Dermis microvascular lymphatic vessel endothelial cell (primary cell): ENCODE measurements around the gene NCOR2. TPM values are rescaled to one million over a fixed set of nuclear protein-coding genes. Genes with fewer than 3 reads are reported as not detected.

Experiments used
- DNase-seq, 2 donors: peaks; one replicate each; pipeline versions ENCODE4 v3.0.0 to v3.0.0-alpha.2; 2010; ENCODE audit warnings: low read depth in 2 of 2
- total RNA-seq: library from RNA; depleted of rRNA; stranded (reverse); fragments of >200 nt; gene quantifications from 2 replicates; pipeline ENCODE4 v1.2.1, GENCODE V29; 2014

Gene NCOR2
- total RNA-seq, 1 donor from 2014 or later = 10.0 TPM

DNA sequence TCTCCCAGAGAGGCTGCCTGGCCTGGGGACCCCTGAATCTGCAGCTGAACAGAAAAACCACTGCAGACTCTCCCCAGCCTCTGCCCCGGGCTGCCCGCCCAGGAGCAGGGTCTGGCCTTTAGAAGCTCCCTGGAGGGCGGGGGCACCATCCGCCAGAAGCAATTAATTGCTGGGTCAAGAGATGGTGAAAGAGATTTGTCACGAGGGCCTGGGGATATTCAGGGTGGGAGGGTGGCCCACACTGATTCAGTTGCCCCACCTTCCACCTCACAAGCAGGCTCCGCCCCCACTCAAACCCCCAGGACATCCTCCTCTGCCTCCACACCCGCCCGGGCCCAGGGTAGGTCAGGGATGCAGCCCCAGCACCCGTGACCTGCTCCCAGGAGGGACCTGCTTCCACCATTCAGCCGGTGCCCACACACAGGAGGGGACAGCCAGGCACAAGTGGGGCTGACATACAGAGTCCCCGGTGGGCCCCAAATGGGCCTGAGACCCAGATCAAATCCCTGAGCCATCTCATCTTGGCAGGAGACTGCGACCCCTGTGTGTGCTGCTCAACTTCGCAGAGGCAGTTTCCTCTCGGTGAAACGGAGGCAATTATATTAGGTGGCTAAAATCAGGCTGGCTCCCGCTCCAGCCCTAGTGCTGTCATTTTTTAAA is 23.0 kb downstream of the NCOR2 start:
- DNase-seq = no peak

DNA sequence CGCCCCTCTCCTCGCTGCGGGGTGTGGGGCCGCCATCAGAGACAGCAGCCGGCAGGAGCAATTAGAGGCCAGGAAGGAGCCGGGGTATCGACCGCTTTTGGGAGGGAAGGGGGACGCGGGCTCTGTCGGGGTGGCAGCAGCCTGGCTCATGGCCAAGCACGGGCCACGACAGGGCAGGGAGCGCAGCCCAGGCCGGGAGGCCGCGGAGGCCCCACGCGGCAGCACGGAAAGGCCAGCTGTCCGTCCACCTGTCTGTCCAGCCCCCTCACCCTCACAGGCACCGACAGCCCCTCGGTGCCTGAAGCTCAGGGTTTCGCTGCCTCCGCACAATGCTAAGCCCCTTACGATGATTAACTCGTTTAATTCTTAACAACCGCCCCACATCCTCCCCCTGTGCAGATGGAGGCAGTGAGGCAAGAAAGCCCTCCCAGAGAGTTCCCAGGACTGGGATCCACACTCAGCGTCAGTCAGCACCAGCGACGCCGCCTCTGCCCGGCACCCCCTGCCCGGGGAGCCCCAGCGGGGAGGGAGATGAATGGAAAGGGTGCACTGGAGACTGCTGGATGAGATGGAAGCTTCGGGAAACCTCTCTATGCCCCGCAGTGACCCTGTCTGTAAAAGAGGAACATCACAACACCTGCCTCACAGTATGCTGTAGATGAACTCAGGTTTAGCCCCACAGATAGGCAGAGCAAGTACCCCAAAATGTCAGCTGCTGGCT is 23.7 kb downstream of the NCOR2 start:
- no peak for DNase-seq

DNA sequence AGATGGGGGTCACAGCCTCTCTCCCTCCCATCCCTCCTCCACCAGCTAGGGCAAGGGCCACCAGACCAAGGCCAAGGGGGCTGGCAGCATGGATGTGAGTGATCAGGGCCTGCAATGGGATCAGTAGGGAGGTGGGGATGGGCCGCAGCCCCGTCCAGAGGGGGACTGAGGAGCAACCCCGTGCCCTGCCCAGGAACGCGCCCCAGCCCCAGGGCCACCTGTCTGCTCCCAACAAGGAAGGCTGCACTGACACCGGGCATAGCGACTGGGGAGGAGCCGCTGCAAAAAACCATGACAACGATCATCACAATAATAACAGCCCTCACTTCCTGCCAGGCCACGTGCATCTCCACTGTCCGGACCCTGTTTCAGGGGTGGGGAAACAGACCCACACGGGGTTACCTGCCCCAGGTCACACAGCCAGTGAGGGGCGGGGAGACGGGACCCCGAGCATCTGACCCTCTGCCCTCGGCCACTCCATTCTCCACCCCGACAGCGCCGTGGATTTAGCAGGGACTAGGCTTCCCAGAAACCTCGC is 24.3 kb downstream of the NCOR2 start:
- peak; percentile 74 to 84 for DNase-seq

DNA sequence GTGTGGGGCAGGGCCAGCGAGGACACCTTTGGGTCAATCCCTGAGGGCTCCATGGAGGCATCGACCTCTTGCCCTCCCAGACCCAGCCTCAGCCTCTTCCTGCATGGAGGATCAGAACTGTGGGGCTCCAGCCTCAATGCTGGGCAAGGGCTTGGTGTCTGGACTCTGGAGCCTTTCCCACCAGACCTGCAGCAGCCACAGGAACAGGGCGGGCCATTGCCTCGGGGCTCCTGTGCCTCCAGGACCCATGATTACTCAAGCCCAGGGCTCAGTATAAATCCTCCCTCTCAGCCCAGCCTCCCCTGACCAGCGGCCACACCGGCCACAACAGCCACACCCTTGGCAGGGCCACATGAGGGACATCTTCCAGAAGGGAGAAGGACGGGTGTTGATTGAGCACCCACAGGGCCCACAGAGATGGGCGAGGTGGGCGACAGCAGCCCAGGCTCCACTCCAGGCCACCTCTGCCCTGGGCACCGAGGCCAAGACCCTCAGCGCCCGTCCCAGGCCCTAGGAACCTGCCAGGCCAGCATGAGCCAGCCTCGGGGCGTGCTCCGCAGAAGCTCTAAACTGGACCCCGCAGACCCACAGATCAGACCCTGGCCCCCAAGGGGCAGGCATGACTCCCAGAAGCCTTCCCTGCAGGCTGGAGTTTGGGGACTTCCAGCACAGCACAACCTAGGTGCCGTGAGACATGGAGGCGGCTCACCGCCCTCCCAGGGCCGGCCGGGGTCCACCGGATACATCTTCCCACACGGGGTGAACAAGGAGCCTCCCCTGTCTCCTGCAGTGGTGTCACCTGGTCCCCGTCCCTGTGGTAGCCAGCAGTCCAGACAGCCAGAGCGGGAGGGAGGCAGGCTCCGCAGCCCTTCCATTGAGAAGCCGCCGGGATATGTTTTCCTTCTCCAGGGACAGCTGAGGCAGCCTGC is 25.1 kb downstream of the NCOR2 start:
- DNase-seq = no peak

DNA sequence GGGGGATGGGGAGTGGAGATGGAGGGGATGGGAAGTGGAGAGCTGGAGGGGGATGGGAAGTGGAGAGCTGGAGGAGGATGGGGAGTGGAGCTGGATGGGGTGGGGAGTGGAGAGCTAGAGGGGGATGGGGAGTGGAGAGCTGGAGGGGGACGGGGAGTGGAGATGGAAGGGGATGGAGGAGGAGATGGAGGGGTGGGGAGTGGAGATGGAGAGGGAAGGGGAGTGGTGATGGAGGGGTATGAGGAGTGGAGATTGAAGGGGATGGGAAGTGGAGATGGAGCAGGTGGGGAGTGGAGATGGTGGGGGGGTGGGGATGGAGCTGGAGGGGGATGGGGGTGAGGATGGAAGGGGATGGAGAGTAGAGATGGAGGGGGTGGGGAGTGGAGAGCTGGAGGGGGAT is 26.1 kb downstream of the NCOR2 start:
- no peak for DNase-seq

DNA sequence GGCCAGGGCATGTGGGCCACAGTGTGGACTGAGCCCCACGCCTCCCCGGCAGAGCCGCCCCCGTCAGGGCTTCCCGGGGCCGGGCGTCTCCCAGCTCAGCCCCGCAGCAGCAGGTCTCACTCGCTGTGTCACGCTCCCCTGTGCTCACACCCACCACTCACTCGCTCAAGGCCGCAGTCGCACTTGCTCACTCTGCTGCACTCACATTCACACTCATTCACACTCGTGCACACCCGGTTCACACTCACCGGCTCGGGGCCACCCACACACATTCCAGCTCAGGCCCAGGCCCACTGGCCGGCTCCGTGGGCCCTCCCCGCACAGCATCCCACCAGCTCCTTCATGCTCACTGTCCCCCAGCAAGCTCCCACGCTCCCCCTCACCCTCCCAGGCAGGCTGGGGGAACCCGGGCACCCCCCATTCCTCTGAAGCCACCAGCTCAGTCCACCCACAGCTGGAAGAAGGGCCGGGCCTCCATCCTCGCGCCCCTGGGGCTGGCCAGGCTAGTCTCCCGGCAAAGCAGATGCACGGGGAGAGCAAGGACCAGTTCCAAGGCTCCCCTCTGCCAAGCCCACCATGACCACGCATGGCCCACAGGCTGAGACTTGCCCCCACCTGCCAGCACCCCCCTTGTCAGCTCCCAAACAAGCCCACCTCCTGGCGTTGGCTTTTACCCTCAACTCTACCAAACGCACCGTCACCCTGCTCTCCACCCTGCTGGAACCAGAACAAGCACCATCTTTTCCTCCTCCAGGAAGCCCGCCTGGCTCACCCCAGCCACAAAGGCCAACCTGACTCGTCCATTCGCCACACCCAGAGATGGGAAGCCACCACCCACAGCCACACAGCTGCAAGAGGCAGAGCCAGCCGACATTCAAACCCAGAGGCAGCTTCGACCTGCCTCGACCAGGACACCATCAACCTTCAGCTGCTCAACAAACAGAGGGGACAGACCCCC is 28.0 kb downstream of the NCOR2 start:
- DNase-seq = no peak

DNA sequence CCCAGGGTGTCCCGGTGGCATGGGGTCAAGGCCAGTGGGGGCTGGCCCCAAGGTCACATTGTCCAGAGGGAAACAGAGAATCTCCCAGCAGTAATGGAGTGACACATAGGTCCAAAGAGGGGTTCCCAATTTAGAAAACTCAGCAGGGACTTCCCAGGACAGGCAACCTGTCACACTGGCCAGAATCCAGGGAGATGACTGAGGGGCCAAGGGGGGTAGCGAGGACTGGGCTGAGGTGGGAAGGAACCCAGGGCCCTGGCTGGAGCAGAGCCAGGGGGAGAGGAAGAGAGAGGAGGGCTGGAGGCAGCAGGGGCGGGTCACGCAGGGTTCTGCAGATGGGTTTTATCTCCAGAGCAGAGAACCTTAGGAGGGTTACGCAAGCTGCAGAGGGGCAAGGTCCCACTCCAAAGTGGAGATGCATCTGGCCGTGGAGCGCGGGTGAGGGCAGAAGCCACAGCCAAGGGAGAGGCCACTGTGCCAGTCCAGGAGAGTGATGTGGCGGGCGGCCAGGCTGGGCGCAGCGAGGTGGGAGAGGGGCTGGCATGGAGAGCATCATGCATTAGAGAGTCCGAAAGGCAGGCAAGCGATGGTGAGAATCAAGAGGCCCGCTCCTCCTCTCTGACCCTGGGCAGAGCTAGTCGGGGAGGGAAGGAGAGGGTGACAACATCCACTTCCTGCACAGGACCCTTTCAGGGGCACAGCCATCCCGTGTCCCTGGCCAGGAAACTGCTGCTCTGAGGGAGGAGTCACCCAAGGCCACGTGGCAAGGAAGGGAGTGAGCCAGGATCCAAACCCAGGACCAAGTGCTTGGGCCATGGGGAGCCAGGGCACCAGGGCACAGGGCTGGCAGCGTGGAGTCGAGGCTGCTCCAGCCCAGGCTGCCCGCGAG is 29.0 kb downstream of the NCOR2 start:
- peak in 1 of 2 donors; percentile 35 for DNase-seq

DNA sequence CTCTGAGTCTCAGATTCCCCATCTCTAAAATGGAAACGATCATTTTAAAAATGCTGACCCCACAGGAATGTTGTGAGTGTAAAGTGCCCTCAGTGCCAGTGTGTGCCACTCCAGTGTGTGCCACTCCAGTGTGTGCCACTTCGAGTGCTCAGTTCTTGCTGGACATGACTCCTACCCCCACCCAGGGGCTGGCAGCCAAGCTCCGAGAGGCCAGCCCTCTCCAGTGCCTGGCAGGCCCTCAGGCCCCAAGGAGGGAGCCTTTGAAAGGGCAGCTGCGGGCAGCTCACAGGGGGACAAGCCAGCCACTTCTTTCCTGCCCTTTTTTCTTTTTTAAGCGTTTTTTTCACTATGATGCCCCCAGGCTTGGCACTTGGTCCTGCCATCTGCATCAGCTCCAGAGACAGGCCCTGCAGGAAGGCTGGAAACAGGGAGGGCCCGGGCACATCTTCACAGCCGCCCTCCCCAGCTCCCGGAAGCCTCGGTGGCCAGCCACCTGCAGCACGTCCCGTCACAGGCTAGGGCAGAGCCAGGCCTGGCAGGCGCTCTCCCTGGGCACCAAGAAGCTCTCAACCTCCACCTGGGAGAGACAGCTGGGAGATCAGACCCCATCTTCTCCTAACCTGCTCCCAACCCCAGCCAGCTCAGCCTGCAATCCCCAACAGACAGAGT is 29.8 kb downstream of the NCOR2 start:
- no peak for DNase-seq

DNA sequence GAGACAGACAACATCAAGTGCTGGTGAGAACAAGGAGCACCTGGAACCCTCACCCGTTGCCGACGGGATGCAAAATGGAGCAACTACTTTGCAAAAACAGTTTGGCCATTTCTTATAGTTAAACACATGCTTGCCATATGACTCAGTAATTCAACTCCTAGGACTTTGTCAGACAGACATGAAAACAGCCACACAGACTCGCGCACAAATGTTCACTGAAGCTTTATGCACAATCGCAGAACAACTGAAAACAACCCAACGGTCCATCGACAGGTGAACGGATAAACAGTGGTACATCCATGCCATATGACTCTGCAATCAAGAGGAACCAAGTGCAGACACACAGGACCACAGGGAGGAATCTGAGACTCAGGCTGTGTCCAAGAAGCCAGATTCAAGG is 30.8 kb downstream of the NCOR2 start:
- no peak for DNase-seq

DNA sequence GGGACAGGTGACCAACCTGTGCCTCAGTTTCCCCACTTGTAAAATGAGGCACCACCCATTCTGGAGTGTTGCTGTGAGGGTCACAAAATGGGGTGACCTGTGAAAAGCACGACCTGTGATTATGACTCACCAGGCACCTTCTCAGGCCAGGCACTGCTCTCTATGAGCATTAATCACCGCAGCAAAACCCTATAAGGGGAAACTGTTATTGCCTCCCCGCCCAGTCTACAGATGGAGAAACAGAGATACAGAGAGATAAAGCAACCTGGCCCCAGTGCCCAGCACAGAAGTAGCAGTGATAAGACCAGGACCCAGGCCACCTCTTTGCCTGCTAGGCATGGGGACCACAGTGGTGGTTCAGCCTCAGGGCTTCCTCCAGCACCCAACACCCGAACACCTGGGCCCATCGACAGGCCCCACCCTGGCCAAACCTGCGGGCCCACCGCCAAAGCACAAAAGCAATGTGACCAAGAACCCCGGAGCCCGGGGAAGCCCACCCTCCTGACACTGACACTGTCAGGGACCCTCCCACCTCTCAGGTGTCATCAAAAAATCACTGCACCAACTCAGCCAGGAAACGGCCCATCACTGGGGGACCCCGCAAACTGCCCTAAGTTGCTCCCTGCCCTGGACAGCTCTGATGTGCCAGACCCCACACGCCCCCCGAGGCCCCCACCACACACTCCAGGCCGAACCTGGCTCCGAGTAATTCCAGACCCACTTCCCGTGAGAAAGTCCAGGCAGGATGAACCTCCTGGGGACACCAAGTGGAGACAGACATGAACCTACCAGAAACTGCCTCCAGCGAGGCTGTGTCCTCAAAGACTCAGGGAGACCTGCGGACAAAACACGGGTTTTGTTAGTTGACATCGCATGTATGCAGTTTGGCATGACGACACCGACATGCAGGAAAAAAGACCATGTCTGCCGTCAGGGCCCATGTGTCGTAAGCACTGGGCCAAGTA is 32.4 kb downstream of the NCOR2 start:
- DNase-seq = no peak

DNA sequence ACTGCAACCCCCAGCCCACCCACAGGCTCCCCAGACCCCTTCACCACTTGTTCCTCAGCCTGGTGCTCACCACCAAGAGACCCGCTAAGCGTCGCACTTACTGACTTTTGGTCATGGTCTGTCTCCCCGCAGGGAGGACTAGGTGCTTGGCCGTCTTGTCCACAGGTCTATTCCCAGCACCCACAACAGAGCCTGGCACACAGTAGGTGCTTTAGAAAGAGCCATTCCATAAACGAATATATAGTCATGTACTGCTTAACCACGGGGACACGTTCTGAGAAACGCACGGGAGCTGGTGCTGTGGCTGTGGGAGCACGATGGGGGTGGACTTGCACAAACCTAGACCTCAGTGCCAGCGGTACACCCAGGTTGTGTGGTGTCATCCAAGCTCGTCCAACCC is 34.0 kb downstream of the NCOR2 start:
- DNase-seq = no peak

DNA sequence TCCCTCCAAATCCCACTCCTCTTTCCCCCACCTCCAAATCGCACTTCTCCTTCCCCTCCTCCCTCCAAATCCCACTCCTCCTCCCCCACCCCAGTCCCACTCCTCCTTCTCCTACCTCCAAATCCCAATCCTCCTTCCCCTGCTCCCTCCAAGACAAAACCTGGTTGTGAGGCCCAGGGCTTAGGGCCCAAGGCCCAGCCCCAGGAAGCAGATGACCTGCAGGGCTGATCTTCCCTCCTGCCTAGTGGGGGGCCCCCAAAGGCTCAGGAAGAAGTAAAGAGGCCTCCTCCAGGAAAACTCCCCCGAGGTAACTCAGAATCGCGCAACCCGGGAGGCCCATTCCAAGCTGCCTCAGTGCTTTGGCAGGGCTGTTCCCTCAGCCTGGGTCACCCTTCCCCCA is 34.4 kb downstream of the NCOR2 start:
- DNase-seq = no peak

DNA sequence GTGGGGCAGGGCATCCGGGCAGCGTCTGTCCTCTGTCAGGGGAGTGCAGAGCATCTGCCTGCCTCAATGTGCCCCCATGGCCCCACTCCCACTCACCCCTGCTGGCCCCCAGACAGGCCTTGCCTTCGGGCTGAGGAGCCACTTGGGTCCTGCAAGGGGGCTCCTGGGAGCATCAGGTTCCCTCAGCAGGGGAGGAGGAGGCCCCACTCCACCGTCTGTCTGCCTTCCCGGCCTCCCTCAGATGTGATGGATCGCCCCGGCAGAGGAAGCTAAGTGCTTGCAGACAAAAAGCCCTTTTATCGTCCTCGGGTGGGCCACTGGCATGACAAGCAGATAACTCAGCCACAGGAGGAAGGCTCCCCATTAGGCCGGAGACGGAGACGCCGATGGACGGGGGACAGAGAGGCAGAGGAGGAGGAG is 35.1 kb downstream of the NCOR2 start:
- DNase-seq = no peak

DNA sequence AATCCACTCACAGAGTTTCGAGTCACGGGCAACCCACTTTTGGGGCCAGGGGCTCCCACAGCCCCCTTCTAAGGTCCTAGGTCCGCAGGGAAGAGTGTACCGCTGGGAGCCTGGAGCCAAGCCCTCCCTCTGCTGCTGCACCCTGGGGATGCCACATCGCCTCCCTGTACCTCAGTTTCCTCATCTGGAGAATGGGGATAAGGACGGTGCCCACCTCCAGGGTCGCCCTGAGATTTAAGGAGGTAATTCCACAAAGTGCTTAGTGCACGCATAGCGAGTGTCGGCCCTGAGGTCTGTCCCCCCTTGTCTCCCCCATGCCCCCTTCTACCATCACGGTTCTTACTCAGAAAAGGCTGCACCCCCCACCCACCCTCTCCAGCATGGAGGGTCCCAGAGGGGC is 35.5 kb downstream of the NCOR2 start:
- DNase-seq = no peak

DNA sequence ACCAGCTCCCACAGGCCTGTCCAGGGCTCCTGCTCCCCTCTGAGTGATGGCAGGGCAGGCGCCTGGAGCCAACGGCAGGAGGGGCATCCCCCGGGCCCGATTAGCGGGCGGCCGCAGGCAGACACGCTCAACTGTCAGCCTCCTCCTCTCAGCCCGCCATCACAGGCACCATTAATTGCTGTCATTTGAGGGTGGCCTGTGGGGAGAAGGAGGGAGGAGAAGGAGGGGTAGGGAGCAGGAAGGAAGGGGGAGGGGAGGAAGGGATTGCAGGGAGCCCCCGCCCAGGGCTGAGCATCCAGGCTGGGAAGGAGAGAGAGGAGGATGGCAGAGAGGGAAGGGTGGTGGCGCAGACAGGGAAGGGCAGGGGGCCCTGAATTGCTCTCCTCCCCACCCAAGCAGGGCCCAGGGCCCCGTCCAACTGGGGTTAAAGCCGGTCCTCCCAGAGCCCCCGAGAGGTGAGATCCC is 36.1 kb downstream of the NCOR2 start:
- DNase-seq = no peak

DNA sequence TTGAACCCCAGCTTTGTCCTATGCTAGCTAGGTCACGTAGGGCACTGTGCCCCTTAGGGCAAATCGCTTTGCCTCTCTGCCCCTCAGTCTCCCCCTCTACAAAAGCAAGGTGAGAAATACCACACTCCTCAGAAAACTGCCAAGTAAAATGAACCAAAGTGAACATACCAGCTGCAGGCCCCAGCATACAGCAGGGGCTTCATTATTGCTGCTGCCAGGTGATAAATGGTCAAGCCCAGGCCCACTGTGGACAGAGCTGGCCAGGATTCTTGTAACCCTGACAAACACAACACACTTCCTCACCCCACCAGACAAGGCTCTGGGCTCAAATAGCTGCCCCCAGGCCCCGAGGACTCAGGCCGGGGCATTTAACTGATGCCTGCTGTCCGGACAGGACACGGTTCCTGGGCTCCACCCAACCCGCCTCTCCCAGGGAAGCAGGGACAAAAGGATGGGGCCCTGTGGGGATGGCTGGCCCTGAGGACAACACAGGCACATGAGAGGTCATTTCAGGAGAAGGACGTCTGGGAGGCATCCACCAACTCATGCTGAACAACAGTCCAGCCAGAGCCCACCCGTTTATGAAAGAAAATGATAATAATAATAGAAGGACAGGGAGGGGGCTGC is 36.7 kb downstream of the NCOR2 start:
- no peak for DNase-seq

DNA sequence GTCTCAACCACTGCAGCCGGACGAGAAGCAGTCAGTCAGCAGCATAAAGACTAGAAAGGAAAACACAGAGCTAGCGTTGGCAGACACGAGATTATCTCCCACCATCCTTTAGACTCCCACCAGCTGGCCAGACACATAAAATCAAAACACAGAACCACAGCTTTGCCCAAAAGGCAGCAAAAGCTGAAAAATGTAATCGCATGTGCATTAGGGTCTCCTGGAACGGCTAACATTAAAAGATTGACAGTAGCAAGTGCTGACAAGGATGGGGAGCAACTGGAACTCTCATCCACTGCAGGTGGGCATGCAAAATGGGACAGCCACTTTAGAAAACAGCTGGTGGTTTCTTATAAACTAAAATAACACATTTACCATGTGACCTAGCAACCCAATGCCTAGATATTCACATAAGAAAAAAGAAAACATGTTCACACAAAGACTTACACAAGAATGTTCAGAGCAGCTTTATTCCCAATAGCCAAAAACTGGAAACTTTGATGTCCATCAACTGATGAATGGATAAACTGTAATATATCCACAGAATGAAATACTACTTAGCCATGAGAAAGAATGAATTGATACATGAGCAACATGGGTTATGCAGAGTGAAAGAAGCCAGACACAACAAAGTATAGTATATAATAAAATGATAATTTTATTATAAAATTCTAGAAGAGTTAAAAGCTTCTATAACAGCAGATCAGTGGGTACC is 37.7 kb downstream of the NCOR2 start:
- no peak for DNase-seq
